DND-41 (cell line): ENCODE data around the gene GRIN2A.

Experiments used
- EZH2 ChIP-seq: IDR thresholded peaks from 3 replicates; pipeline ENCODE4 v1.6.1; 2012; ENCODE audit warnings: borderline replicate concordance, low read depth, mild to moderate bottlenecking, moderate library complexity, low read length, inconsistent platforms; ENCODE audit not compliant: severe bottlenecking
- TF ChIP-seq, protein P1 (sequence below): IDR thresholded peaks from 2 replicates; pipeline ENCODE4 v1.5.1; 2012; ENCODE audit warnings: borderline replicate concordance, low read length, moderate library complexity, mild to moderate bottlenecking; ENCODE audit not compliant: poor library complexity, severe bottlenecking; ENCODE audit errors: extremely low read depth

DNA sequence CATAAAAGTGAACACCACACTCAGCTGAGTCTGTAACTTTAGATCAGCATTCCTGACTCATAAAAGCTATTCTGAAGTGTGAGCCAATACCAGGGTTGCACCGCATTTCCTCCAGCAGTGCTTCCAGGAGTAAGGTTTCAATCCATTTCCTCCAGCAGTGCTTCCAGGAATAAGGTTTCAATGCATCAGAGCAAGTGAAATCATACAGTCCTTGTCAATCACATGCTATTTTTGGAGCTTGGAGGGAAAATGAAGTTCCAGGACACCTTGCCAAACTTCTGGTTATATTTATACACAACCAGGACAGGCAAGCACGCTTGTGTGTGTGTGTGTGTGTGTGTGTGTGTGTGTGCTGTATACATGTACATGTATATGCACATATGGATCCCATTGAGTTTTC is 327.6 kb downstream of the GRIN2A start:
- TF ChIP-seq, protein P1, sequence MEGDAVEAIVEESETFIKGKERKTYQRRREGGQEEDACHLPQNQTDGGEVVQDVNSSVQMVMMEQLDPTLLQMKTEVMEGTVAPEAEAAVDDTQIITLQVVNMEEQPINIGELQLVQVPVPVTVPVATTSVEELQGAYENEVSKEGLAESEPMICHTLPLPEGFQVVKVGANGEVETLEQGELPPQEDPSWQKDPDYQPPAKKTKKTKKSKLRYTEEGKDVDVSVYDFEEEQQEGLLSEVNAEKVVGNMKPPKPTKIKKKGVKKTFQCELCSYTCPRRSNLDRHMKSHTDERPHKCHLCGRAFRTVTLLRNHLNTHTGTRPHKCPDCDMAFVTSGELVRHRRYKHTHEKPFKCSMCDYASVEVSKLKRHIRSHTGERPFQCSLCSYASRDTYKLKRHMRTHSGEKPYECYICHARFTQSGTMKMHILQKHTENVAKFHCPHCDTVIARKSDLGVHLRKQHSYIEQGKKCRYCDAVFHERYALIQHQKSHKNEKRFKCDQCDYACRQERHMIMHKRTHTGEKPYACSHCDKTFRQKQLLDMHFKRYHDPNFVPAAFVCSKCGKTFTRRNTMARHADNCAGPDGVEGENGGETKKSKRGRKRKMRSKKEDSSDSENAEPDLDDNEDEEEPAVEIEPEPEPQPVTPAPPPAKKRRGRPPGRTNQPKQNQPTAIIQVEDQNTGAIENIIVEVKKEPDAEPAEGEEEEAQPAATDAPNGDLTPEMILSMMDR: no peak
- no peak for TF ChIP-seq EZH2
